Activated CD4-positive, alpha-beta T cell treated with anti-CD3 and anti-CD28 coated beads for 48 hours (primary cell): Measurements from ENCODE around the gene HERPUD2.
"Not testable (repeated sequence)": the region's sequence is repeated elsewhere in the genome, so short reads cannot be mapped to it uniquely, and the experiment has no call there.

Source experiments
- DNase-seq: peaks from one replicate; pipeline ENCODE4 v3.0.0-alpha.2; 2020

HERPUD2 gene

DNA sequence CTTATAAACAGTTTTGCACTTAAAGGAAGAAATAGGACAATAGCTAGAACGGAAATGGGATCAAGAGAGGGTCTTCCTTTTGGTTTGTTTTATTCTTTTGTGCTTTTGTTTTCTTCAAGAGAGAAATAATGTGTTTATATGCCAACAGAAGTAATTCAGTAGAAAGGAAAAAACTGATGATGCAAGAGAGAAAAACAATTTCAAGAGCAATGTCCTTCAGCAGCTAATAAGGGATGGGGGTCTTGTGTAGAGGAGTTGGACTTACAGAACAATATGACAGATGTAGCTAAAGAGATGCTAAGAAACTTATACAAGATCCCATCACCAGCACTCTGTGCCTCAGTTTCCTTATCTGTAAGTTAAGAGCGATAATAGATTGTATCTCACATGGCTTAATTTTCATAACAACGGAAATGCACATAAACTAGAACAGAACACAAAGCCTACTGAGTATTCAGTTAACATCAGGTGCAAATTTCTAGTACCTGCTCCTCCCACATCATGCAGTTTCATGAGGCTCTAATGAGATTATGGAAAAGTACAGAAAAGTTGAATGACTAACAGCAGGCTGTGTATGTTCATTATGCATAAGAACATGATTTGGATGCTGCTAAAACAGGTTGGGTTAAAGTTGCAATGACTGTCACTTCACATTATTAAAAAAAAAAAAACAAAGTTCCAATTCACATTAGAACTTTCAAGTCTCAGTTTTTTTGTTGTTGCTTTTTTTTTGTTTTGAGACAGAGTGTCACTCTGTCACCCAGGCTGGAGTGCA, 17.2 kb downstream of the HERPUD2 start:
- DNase-seq: no peak

DNA sequence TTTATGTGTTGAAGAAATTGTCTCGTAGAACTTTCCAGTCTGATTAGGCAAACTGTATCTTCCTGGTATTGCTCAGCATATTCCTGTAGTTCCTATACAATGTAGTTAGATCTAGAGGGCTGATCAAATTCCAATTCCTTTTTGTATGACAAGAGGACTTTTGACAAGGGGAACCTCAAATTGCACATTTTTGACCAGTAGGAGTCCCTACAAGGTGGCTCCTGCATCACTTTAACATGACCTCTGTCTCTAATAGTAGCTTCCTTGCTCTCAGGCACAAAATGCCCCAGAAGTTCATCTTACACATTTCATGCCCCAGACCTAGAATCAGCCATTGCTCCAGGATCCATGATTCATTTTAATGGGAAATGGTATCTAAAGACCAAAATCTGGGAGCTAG, 18.7 kb downstream of the HERPUD2 start:
- DNase-seq: no peak

DNA sequence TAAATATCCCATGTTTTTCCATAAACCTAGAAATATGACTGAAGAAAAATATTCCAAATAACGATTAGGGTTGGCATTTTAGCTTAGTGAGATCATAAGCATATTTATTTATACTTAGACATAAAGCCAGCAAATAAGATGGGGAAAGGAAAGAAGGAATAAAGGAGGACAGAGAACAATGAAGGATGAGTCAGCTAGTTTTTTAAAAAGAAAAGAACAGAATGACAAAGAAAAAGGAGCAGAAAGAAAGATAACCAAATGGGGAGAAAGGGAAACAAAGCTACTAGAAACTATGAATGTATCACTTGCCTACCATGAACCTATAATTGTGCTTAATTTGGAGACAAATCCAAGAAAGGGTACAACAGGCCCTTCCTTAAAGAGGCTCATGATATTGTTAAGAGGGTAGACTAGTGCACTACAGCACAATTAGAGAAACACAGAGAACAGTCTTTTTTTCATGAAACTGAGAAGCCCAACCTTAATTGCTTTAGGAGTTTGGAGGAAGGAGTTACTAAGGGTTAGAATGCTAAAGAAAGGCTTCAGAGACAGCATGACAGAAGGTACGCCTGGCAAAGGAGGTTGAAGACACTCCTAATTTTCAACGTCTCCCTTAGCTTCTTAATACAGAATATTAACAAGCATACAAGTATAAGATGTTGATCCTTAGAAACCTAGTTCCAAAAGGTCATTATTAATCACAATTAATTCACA, 23.9 kb downstream of the HERPUD2 start:
- no peak for DNase-seq

DNA sequence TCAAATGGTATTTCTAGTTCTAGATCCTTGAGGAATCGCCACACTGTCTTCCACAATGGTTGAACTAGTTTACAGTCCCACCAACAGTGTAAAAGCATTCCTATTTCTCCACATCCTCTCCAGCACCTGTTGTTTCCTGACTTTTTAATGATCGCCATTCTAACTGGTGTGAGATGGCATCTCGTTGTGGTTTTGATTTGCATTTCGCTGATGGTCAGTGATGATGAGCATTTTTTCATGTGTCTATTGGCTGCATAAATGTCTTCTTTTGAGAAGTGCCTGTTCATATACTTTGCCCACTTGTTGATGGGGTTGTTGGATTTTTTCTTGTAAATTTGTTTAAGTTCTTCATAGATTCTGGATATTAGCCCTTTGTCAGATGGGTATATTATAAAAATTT, 34.5 kb downstream of the HERPUD2 start:
- not testable (repeated sequence) for DNase-seq

DNA sequence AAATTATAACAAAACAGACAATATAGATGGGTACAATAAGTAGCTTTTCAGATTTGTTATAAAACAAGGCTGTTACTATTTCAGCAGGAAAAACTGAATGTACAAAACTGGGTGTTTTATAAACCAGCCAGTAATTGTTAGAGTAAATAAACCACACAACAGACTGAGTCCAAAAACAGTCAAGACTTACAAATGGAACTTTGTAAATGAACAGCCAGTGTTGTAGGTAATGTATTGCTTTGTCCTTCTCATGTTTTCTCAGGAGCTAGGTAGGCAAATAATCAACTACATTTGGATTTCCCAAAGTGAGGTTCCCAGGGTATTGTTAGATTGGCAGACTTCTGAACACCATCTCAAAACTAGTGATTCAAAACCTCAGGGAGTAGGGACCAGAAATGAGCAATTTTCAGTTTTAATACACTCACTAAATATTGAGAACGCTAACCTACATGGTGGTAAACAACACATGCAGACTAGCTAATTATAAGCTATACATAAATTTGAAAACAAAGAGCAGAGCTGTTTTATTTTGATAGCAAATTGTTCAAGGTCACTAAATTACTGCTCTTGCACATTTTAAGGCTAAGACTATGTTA, 36.2 kb downstream of the HERPUD2 start:
- no peak for DNase-seq

DNA sequence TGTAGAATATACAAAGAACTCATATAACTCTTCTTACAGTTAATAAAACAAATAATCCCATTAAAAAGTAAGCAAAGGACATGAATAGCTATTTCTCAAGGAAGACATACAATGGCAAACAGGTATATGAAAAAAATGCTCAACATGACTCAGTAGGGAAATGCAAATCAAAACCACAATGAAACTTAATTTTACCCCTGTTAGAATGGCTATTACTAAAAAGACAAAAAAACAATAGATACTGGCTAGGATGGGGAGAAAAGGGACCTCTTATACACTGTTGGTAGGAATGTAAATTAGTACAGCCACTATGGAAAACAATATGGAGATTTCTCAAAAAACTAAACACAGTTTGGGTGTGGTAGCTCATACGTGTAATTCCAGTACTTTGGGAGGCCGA, 37.8 kb downstream of the HERPUD2 start:
- DNase-seq: no peak

DNA sequence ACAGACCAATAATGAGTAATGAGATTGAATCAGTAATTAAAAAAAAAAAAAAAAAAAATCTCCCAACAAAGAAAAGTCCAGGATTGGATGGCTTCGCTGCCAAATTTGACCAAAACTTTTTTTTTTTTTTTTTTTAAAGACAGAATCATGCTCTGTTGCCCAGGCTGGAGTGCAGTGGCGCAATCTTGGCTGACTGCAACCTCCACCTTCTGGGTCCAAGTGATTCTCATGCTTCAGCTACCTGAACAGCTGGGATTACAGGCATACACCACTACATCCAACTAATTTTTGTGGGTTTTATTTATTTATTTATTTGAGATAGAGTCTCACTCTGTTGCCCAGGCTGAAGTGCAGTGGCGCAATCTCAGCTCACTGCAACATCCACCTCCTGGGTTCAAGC, 40.4 kb downstream of the HERPUD2 start:
- not testable (repeated sequence) for DNase-seq

DNA sequence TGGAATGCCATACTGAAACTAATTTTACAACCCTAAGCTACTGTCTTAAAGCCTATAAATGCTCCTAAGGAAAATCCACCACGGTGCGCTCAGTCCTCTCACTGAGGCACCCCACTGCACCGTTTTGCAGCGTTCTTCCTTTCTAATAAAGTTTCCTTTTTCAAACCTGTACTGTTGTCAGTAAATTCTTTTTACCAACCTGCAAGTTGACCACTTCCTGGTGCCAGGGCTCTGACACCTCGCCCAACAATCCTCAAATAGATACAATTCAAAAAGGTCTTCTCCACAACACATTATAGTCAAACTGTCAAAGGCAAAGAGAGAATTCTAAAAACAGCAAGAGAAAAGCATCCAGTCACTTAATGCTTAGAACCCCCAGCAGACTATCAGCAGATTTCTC, 42.8 kb downstream of the HERPUD2 start:
- DNase-seq: peak; percentile 13

DNA sequence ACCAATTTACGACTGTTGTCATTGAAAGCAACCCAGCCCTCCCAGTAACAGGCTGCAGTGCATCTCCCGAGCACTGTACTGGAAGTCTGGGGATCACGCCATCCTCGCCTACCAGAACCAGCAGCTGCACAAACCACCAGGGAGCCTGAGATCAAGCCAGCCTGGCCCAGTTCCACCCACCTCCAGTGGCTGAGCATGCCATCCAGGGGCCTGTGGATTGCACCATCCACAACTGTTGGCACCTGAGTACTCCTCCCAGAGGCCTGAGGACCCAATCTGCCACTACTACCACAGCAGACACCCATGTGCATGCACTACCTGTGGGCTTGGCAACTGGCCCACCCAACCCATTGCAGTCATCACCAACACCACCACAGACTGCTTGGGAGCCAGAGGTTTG, 44.2 kb downstream of the HERPUD2 start:
- no peak for DNase-seq

DNA sequence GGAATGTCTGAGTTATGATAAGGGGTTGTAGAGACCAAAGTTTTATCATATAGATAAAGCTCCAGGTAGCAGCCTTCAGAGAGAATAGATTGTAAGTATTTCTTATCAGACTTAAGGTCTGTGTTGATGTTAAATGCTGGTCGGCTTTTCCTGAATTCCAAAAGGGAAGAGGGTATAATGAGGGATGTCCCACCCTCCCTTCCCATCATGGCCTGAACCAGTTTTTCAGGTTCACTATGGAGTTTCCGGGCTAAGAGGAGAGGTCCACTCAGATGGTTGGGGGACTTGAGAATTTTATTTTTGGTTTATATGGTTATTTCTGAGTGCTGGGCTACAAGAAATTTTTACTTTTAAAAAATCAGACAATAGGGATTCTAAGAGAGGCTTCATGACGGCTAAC, 45.2 kb downstream of the HERPUD2 start:
- no peak for DNase-seq

DNA sequence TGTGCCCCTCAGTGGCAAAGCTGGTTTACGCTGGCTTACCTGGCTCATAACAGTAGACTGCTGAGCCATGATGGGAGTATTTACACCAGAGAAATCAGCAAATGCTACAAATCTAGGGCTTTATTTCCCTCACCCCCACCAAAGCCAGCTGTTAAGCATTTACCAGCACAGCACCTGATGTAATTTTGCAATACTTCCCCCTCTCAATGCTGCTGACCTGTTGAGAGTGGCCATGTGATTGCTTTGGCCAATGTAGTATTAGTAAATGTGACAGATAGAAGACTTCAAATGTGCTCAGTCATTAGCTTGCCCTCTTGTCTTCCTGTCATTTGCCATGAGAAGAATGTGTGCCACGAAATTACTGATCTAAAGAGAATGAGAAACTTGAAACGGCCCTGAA, 46.6 kb downstream of the HERPUD2 start:
- no peak for DNase-seq

DNA sequence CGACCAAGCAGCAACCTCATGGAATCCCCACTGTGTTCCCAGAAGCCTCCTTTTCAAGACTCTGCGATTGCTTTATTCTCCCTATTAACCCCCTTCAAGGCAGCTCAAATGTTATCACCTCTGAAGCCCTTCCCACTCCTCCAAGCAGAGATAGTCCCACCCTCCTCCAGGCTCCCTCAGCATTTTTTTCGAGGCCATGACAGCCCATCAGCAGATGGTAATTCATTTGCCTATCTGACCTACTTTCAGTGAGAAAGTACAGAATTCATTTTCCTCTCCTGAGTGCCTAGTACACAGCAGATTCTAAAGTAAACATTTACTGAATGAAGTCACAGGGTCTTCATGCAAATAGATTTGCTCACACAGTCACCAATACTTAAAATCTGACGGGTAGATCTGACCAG, 47.8 kb downstream of the HERPUD2 start:
- no peak for DNase-seq

DNA sequence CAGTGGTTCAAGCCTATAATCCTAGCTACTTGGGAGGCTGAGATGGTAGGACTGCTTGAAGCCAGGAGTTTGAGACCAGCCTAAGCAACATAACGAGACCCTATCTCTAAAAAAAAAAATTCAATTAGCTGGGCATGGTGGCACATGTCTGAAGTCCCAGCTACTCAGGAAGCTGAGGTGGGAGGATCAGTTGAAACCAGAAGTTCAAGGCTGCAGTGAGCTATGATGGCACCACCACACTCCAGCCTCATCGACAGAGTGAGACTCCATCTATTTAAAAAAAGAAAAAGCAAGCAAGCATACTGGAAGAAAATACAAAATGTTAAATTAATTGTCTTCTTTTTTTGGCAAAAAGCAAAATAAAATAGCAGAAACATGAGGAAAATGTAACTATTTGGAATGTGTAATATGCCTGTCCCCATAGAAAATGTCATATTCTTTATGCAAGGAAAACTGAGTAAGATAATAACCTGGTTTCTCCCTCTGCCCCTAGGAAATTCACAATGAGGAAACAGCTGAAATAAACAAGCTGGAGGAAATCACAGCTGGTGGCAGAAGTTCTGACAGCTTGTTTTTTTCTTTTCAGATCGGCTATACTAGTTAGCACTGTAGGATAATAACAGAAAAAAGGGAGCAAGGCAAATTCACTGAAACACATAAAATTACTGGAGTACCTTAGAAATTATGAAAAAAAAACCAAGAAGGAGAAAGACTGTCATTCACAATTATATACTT, 48.5 kb downstream of the HERPUD2 start:
- DNase-seq: no peak

DNA sequence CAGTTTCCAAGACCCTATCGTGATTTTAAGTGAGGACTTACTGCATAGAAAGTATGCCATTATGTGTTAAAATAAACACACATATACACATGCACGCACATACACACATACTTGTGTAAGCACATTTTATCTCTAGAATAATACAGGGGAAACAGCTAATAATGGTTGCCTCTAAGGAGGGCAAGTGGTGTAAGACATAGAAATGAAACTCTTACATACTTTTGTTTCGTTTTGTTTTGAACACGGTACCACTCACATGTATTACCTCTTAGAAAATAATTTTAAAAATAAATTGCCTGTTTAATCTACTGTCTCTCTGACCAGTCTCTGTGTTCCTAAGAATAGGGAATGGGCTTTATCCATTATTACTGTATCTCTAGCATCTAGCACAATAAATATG, 49.2 kb downstream of the HERPUD2 start:
- no peak for DNase-seq

DNA sequence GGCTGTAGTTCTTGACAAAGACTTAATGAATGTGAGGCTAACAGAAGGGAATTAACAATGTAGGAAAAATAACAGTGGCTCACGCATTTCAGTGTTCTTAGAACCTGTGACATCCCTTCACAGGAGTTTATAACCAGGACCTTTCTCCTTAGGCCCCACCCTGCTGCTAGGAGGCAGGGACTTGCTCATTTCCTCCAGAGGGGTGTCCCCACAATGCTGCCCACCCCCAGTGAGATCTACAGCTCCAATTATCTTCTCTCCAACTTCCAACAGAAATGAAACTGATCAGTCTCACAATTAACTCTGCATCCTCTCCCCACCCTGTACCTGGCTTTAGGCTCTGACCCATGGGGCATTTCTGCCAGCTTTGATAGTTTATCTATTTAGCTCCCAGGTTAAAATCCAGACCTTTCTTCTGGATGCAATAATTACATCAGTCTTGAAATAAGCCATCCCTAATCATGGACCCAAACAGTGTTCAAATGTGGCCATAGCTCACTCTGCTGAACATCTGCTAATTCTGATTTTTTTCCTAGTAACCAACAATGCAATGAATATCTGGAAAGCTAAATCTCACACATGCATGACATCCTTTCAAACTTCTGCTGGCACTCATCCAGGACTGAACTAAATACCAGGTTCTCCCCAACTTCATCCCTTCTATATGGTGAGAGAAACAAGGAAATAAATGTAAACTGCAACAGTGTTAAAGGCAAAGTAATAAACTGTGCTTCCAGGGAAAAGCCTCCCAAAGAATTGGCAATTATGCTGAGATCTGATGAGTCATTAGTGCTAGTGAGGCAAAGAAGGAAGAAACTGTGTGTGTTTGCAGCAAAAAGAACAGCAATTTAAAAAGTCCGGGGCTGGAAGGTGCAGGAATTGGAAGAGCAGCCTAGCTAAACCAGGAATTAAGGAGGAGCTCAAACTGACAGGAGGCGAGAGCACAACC, 64.6 kb downstream of the HERPUD2 start:
- no peak for DNase-seq

DNA sequence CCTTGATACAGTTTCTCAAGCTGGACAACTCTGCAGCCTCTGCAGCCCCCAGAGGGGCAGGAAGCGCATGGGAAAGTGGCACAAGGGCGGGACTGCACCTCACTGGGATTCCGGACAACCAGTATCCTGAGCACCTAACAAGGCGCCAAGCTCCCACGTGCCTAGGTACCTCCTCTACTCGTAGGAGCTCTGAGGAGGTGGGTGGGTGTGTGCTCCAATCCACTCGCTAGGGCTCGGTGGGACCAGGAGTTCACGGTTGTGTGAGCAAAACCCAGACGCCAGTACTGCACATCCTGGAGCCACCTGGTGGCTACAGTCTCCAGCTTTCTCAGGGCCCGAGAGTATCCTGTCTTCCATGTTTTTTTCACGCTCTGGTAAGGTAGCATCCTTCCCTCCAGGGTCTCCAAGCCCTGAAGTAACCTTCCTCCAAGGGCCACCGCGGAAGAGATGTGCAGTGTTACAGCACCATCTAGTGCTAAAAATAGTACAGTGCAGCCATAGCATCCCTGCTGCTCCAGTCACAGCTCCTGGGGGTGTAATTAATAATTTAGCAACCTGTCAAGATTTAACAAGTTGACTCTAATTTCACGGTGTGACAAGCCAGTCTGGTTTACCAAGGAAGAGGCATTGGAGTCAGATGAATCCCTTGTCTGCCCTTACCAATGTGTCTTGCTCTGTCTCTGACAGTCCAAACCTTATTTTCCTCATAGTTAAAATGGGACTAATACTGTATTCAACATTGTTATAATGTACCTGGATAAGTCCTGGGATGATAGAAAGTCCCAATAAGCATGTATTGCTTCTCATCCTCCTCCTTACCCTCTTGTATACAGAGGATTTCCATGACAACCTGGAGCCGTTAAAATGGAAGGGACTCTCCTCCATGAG, 70.4 kb downstream of the HERPUD2 start:
- peak; percentile 51 for DNase-seq

DNA sequence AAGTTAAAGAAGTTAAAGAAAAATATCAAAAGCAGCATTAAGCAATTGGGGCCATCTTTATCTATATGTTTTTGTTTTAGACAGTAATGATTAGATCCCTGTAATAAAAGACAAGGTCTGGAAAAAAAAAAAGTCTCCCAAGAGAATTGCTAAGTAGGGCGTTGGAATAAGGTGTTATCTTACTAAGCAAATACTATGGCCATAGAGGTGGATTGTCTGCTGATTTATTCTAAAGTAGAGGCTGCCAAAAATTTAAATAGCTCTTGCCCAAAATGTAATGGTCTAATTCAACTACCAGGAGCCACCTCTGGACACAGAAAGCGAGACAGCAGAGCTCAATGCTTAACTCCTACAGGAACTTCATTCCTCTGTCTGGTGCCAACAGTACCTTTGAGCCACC, 71.6 kb downstream of the HERPUD2 start:
- DNase-seq: no peak

DNA sequence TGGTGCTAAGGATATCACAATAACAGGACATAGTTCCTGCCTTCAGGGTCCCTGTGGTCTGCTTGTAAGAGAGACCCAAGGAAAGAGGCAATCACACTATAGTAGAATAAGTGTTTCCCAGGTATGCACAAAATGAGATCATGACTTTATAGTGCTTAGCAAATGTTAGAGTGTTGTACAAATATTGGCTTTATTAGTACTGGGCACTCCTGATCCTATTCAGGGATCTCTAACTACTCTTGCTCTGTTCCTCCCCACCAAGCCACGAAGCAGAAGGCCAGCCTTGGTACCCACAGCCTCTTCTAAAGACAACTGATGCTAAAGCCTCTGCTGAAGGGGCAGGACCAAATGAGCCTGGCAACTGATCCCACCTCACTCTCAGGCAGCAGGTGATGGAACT, 75.1 kb downstream of the HERPUD2 start:
- DNase-seq: no peak

DNA sequence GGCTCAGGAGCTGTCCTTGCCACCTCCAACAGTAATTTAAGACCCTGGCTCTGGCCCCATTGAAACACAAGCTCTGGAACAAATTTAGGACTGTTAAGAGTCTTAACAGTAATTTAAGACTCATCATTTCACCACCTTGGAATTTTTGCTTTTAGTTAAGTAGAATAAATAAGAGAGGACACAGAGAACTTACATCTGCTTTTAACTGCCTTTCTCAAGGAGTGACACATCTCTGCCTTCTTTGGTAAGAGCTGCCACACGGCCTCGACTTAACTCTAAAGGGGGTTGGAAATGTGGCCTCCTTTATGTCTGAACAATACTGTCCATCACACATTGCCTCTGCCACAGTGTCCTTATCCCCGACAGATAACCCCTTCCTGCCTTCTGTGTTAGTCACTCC, 77.9 kb downstream of the HERPUD2 start:
- no peak for DNase-seq

DNA sequence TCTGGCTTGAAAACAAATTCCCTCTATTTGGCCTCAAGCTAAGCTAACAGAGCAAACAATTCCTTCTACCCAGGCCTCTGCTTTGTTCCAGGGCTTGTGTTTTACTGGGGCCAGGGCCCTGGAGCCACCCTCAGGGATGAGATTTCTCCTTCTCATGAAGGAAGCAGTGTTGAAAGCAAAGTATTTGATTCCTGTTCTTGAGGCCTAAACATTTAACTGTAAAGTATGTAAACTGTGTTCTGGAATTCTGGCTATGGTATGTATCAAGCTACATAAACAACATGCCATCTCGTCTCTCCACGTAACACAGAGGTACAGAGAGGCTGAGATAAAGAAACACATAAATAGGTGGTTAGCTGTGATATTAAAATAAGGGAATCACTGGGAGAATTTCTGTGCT, 81.8 kb downstream of the HERPUD2 start:
- DNase-seq: no peak

DNA sequence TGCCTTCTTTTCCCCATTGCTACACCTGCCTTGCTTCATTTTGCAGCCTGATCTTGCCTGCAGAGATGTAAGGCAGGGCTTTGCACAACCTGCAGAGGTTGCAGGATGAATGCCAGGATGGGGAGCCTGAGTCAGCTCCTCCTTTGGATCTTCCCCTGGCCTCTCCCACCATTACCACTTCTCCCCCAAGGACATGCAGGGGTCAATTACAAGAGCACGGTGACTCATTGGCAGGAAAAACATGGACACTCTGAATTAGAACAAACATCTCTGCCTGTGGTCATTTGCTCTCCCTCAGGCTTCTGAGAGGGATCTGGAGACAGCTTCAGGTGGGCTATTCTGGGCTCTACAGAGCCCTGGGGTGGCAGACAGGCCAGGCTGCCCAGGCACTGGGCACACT, 89.2 kb downstream of the HERPUD2 start:
- no peak for DNase-seq
